GM04503 (cell line): ENCODE results near the gene PHOSPHO1.
"Not testable (repeated sequence)": the region's sequence is repeated elsewhere in the genome, so short reads cannot be mapped to it uniquely, and the experiment has no call there.

Source experiments
- DNase-seq: peaks from one replicate; pipeline ENCODE4 v3.0.0-alpha.2; 2012; ENCODE audit warnings: low read depth

PHOSPHO1 gene, protein sequence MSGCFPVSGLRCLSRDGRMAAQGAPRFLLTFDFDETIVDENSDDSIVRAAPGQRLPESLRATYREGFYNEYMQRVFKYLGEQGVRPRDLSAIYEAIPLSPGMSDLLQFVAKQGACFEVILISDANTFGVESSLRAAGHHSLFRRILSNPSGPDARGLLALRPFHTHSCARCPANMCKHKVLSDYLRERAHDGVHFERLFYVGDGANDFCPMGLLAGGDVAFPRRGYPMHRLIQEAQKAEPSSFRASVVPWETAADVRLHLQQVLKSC

DNA sequence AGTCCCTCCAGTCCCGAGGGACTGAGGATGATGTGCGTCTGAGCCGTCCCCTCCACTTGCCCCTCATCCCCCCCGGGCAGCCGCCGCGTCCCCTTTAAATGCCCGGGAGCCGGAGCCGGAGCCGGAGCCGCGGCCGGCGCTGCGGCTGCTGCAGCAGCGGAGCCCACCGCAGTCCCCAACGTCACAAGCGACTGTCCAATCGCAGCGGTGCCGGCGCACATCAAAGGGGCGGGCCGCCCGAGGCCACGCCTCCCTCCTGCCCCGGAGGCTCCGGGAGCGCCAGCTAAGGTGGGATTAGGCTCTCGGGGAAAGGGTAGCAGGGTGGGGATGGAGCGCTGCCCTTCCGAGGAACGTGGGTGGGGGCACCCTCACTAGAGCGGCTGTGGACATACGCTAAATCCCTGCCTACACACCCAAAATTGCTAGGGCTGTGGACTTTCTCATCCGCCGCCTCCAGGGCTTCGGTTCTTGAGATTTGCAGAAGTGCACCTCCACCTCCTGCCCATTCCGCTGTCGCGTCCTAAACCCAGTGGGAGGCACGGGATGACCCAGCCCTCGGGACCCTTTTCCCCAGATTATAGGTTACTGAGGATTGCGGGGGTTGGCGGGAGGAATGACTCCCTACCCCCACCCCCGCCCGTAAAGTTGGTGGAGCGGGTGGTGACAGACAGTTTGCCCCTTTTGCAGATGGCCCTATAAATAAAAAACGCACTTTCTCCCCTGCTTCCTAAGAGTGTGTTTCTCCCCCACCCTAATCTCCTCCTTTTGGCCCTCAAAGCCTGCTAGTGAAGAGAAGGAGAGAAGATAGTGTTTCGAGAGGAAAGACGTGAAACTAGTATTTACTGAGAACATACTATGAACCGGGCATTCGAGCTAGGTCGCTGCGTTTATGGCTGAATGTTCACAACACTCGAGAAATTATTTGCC is at the start of gene PHOSPHO1:
Gene PHOSPHO1, minus strand, starts transcription at position 152 of the 927 bp plus-strand sequence. CDS start 4,096 bp downstream, outside the sequence.
- no peak for DNase-seq

DNA sequence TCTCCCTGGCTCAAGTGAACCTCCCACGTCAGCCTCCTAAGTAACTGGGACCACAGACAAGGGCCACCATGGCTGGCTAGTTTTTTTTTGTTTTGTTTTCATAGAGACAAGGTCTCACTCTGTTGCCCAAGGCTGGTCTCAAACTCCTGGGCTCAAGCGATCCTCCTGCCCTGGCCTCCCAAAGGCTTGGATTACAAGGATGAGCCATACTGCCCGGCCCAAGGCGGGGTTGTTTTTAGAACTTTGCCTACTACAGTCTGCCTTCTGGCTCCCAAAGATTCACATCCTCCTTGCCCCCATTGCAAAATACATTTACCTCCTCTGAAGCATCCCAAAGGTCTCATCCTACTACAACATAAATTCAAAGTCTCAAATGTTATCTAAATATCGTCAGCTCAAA is 49.5 kb upstream of the PHOSPHO1 start:
- no peak for DNase-seq

DNA sequence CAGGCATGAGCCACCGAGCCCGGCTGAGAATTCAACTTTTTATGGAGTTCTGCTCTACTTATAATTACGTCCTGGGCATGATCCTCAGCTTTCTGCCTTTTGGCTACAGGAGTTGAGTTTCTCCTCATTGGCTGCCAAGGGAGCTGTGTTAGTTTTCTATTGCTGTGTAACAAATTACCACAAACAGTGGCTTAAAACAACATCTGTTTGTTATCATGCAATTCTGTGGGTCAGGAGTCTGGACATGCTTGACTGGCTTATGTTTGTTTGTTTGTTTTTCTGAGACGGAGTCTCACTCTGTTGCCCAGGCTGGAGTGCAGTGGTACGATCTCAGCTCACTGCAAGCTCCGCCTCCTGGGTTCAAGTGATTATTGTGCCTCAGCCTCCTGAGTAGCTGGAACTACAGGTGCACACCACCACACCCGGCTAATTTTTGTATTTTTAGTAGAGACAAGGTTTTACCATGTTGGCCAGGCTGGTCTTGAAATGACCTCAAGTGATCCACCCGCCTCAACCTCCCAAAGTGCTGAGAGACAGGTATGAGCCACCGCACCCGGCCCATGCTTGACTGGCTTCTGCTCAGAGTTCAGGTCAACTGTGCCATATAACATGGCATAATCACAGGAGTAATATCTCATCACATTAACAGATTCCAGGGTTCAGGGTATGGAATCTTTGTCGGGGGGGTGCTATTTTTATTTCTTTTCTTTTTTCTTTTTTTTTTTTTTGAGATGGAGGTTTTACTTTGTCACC is 48.9 kb upstream of the PHOSPHO1 start:
- DNase-seq: not testable (repeated sequence)

DNA sequence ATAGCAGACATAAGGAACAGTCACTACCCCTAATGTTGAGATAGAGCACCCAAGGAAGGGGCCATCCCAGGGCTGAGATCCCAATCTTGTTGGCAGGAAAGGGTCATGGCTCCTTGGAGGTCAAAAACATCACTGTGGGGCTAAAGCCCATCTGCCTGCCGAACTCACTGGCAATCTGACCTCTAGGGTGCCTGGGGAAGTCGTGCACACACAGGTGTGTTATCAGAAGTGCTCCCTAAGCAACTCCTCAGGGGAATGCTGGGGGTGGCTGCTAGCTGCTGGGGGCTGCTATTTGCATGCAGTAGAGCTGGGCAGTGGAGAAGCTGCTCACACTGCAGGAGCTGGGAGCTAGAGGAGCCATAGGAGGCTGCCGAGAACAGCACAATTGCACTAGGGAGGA is 47.5 kb upstream of the PHOSPHO1 start:
- DNase-seq: no peak

DNA sequence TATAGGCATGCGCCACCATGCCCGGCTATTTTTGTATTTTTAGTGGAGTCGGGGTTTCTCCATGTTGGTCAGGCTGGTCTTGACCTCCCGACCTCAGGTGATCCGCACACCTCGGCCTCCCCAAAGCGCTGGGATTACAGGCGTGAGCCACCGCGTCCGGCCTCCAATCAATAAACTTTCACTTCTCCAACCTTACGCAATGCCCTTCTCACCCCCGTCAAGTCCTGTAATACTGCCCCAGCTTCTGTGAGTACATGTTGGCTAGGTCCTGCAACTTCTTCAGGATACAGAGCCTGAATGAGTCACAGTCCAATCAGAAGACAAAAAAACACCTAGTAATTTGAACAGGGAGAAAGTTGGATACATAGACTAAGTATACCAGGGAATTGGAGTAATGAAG is 47.1 kb upstream of the PHOSPHO1 start:
- no peak for DNase-seq

DNA sequence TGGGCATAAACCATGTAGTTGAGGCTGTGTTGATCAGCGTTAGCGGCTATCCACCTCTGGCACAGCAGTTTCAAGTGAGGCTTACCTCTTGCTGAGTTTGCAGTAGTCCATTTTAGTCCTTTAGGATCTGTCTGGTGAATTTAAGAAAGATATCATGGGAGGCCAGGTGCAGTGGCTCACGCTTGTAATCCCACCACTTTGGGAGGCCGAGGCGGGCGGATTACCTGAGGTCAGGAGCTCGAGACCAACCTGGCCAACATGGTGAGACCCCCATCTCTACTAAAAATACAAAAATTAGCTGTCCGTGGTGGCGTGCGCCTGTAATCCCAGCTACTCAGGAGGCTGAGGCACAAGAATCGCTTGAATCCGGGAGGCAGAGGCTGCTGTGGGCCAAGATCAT is 45.4 kb upstream of the PHOSPHO1 start:
- DNase-seq: not testable (repeated sequence)

DNA sequence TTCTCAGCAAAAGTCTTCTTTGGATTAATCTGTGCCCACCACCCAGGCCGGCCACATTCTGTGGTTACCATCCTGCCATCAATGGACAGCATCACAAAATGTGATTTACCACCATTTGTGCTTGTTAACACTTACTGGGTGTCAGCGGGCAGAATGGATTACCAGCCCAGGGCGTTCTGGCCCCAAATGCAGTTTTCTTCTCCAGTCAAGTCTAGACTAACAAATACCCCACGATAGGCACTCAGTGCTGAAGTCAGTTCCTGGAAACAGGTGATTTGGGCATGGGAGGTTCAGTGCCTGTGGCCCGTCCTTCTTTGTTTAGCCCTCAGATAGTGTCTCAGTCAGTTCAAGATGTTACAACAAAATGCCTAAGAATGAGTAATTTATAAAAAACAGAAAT is 38.8 kb upstream of the PHOSPHO1 start:
- no peak for DNase-seq

DNA sequence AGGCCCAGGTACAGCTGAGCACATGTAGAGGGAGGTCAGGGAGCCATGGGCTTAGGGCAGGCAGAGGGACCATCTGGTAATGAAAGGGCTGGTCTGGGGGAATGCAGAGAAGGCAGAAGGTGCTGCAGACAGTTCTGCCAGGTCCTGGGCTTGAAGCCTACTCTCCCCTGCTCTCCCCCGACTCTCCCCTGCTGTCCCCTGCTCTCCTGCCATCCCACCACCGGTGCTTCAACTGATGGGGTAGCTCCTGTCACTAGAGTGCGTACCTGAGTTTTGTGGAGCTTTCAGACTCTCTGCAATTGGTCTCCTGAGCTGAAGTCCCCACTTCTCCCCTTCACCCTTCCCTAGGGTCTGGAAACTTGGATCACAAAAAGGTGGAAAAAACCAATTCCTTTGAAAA is 37.3 kb upstream of the PHOSPHO1 start:
- no peak for DNase-seq

DNA sequence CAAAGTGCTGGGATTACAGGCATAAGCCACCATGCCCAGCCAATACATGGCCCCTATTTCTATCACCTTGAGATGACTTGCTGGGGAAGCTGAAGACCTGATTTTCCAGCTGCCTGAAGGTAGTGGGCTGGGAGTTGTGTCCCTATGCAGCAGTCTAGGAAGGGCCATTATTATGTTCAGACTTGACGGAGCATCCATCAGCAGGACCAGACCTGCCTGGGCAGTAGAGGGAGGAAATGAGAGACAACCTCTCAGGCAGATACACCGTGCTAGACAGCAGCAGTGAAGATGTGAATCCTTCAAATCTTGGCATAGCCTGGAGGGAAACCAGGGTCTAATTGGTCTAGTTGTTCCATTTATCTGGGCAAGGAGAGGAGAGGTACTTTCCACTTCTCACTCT is 35.6 kb upstream of the PHOSPHO1 start:
- no peak for DNase-seq

DNA sequence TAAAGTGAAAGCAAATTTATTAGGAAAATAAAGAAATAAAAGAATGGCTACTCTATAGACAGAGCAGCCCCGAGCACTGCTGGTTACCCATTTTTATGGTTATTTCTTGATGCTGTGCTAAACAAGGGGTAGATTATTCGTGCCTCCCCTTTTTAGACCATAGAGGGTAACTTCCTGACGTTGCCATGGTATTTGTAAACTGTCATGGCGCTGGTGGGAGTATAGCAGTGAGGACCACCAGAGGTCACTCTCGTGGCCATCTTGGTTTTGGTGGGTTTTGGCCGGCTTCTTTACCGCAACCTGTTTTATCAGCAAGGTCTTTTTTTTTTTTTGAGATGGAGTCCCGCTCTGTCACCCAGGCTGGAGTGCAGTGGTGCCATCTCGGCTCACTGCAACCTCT is 31.0 kb upstream of the PHOSPHO1 start:
- not testable (repeated sequence) for DNase-seq

DNA sequence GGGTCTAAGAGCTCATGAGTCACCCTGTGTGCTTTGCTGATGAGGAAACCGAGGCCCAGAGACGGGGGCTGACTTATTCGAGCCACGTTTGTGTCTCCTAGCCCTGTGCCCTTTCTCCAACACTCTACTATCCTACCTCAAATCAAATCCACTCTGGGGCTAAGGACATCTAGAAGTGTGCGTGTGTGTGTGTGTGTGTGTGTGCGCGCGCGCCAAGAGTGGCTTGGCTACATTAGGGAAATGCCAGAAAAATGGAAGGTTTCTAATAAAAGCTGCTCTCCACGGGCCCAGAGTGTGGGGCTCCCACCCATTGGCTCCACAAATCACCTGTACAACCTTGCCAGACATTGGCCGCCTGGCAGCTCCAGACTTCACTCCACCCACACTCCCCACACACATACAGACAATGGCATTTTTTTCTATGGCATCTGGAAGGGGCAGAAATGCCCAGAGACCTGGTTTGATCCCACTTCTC is 30.3 kb upstream of the PHOSPHO1 start:
- no peak for DNase-seq

DNA sequence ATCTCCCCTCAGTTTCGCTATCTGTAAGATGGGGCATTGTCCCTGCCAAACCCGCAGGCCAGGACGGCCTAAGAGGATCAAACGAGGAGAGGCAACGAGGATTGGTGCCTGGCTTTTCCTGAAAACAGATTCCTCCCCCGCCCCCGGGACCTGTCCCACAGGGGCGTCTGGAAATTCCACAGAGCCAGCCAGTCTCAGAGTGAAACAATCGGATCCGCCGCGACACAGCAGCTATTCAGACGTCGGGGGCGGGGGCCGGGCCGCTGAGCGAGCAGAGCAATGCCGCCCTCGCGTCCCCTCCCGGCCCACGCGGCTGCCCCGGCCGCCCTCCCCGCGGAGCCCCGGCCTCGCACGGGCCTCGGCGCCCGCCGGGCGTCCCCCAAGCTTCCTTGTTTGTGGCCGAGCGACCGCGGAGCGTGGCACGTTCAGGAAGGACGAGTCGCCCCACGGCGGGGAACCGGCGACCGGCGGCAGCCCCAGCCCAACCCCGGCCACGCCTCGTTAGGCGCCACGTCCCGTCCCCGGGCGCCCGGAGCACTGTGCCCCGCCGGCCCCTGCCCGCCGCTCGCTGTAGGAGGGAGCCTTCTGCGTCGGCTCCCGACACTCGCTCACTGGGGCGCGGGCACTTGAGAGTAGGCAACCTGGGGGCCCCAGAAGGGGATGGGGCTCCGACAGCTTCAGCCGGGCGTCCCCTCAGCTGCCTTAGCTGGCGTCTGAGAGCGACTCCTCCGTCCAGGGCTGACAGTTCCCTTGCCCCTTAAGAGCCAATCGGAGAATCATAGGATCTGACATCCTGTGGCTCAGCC is 29.6 kb upstream of the PHOSPHO1 start:
- peak; percentile 53 for DNase-seq

DNA sequence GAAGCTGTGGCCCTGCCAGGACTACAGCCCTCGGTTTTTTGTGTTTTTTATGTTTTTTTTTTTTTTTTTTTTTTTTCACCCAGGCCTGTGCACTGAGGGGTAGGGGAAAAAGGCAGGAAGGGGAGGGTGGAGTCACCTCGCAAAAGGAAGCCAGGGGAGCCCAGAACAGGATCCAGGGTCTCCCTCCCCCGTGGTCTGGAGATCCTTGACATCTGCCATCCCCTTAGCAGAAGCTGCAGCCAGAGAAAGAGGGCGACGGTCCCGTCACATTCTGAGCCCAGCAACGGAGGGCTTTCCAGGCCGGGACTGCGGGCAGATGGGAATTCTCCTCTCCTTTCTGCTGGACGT is 29.1 kb upstream of the PHOSPHO1 start:
- DNase-seq: no peak

DNA sequence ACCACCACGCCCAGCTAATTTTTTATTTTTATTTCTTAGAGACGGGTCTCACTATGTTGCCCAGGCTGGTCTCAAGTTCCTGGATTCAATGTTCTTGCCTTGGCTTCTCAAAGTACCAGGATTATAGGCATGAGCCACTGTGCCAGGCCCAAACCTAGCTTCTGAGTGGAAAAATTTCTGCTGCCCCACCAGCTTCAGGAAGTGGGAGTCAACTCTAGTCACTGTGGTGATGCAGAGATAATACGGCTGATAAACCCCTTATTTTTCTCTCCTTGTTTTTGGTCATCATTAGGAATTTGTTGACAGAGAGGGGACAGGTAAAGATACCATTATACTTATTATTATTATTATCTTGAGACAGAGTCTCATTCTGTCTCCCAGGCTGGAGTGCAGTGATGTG is 27.8 kb upstream of the PHOSPHO1 start:
- no peak for DNase-seq

DNA sequence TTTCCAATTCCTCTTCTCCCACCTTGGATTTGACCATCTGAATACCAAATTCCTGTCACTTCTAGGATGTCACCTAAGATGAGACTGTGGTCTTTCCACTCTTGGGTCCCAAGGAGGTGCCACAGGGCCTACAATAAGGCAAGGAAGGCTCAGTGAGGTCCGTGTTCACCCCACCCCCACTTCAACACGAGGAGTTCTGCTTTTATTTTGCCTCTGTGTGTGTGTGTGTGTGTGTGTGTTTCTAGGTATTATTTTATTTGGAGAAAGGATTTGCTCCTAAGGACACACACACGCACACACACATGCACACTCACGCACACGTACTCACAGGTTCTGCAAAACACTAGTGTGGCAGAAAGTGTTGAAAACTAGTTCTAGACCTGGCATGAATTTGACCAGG is 24.5 kb upstream of the PHOSPHO1 start:
- no peak for DNase-seq

DNA sequence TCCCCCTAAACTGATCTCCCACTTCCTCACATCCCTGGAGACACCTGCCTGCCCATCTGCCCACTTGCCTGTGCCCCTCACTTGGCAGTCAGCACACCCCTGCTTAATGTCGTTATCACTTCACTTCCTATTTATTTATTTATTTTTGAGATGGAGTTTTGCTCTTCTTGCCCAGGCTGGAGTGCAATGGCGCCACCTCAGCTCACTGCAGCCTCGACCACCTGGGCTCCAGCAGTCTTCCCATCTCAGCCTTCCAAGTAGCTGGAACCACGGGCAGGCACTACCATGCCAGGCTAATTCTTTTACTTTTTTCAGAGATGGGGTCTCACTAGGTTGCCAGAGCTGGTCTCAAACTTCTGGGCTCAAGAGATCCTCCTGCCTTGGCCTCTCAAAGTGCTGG is 23.5 kb upstream of the PHOSPHO1 start:
- no peak for DNase-seq

DNA sequence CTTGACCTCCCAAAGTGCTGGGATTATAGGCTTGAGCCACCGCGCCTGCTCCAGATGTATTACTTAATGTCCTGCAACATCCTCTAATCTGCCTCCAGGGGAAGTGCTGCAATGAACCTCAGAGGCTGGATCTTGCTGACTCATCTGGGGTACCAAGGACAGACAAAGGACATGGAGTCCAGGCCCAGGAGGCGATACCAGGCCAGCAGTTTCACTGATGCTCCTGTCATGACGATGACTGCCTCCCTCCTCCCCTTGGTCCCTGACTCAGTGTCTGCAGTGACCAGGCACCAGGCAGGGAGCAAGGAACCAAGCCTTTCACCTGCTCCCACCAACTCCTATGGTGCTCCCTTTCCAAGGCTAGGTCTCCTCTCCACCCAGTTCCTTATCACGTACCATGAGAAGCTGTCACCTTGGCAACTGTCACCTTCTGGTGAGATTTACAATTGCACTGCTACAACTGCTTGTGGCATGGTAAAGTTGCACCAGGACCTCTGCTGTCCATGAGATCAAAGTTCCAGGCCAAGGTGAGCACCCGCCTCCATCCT is 21.6 kb upstream of the PHOSPHO1 start:
- DNase-seq: no peak

DNA sequence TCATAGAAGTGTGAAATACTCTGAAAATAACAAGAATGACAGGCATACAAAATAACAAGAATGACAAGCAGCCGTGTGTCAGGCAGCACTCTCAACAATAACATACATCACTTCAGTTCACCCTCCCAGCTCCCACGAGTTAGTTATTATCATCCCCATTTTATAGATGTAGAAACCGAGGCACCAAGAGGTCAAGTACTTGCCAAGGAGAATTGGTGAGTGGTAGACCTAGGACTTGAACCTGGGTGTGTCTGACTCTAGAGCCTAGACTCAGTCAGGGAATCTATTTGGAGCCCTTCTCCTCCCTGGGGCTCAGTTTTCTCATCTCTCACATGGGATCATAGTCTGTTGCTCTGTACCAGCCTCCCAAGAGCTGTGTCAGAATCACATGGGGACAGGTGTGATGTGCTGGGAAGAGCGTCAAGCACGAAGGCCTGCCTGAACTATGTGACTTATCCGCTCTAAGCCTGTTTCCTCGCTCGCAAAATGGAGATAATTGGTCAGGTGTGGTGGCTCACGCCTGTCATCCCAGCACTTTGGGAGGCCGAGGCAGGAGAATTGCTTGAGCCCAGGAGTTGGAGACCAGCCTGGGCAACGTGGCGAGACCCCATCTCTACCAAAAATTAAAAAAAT is 19.4 kb upstream of the PHOSPHO1 start:
- DNase-seq: no peak

DNA sequence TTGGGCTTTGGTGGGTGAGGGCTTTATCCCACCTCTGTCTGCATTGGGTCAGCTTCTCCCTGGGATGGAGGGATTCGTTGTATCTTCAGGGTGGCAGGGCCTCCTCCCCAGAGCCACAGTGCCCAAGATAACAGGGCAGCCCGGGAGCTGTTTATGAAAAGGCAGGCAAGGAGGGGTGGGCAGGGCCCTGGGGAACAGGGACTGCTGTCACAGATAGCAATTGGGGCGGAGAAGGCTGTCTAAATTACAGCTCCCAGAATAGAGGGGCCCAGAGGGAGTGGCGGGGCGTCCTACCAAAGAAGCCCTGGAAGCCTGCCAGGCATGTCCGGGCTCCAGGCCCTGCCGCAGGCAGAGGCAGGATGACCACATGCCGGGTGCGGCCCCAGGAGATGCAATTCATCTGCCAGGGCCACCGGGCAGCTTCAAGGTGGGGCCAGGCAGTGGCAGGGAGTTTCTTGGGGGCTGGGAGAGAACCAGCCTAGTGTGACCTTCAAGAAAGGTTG is 18.8 kb upstream of the PHOSPHO1 start:
- DNase-seq: no peak

DNA sequence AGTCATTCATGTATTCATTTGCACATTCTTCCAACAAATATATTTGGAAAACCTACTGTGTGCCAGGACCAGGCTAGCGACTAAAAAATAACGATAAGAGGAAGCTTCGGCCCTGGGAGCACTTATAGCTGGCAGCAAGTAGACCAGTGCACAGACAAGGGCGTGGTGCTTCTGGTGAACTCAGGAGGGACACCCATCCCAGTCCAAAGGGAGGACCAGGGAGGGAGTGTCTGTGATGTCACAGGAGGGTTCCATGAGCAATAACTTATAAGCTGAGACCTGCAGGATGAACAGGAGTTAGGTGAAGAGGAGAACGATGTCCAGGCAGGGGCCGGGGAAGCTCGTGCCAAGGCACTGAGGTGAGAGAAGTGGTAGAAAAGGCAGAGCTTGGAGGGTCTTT is 17.4 kb upstream of the PHOSPHO1 start:
- DNase-seq: no peak

DNA sequence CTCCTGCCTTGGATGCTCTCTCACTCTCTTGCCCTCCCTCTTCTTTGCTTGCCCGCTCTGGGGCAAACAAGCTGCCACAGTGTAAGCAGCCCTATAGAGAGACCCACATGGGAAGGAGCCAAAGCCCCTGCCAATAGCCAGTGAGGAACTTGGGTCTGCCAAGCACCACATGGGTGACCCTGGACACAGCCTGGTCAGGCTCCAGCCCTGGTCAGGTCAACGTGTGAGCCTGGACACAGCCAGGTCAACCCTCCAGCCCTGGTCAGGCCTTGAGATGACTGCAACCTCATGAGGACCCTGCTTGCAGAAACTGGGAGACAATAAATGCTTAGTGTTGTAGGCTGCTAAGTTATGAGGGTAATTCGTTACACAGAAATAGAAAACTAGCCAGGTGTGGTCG is 14.3 kb upstream of the PHOSPHO1 start:
- DNase-seq: no peak
